ENCODE results near the gene DNAJA3.

The DNAJA3 gene

GRCh38 chr16:4495766-4496165 lies 70.1 kb downstream of the DNAJA3 start:
- Histone ChIP-seq H3K79me2 (ENCODE audit: insufficient read depth, low read length) (peaks cover 65% of the 10 kb centered on the region), H3K27ac (ENCODE audit: low read depth, low read length) (no peak overlapping the region), H3K36me3 (ENCODE audit: low read length) (0 out of 2 replicates have a peak, but pooled peaks cover 2% of the 10 kb centered on the region), H2AFZ (ENCODE audit: low read depth, low read length, severe bottlenecking) (no peak overlapping the region), H3K9ac (ENCODE audit: low read length) (no peak overlapping the region), H4K20me1 (ENCODE audit: low read depth, low read length) (peaks cover 8% of the 10 kb centered on the region; the same call in 1 of the 2 replicates), H3K4me2 (ENCODE audit: low read depth, low read length, poor library complexity, severe bottlenecking) (no peak overlapping the region), H3F3A (ENCODE audit: insufficient read depth) (no peaks in the 10 kb centered on the region; the same call in 1 of the 2 replicates), H3K4me3 (ENCODE audit: insufficient read depth, low read length, poor library complexity, severe bottlenecking) (no peak overlapping the region), H3K27me3 (ENCODE audit: low read length) (no peaks in the 10 kb centered on the region), H3K9me2 (replicated peaks; ENCODE audit: insufficient read depth, low read length) (no peaks in the 10 kb centered on the region), H3K9me3 (ENCODE audit: insufficient read depth, low read length) (no peaks in the 10 kb centered on the region)
- no peak for TF ChIP-seq CTCF (IDR thresholded peaks at IDR 0.05; ENCODE audit: insufficient read depth, low read length, poor library complexity, severe bottlenecking)
- TF ChIP-seq EZH2phosphoT487 (conservative IDR thresholded peaks at IDR 0.05; ENCODE audit: low read length) = no peak

- H3K79me2 ChIP-seq (ENCODE audit: insufficient read depth, low read length) = peaks cover 64% of the 10 kb centered on the region
- H3K9me2 ChIP-seq (replicated peaks; ENCODE audit: insufficient read depth, low read length) = no peaks in the 10 kb centered on the region
- H2AFZ ChIP-seq (ENCODE audit: low read depth, low read length, severe bottlenecking) = no peak overlapping the region
- TF ChIP-seq EZH2phosphoT487 (conservative IDR thresholded peaks at IDR 0.05; ENCODE audit: low read length) (no peak), CTCF (IDR thresholded peaks at IDR 0.05; ENCODE audit: insufficient read depth, low read length, poor library complexity, severe bottlenecking) (no peak)
- H3F3A ChIP-seq (ENCODE audit: insufficient read depth) = no peaks in the 10 kb centered on the region; the same call in 1 of the 2 replicates
- H3K27me3 ChIP-seq (ENCODE audit: low read length) = no peaks in the 10 kb centered on the region
- H3K4me2 ChIP-seq (ENCODE audit: low read depth, low read length, poor library complexity, severe bottlenecking) = no peak overlapping the region
- peaks cover 8% of the 10 kb centered on the region; the same call in 1 of the 2 replicates for H4K20me1 ChIP-seq (ENCODE audit: low read depth, low read length)
- H3K9me3 ChIP-seq (ENCODE audit: insufficient read depth, low read length) = no peaks in the 10 kb centered on the region
- H3K4me3 ChIP-seq (ENCODE audit: insufficient read depth, low read length, poor library complexity, severe bottlenecking) = no peak overlapping the region
- H3K9ac ChIP-seq (ENCODE audit: low read length) = no peak overlapping the region
- 0 out of 2 replicates have a peak, but pooled peaks cover 2% of the 10 kb centered on the region for H3K36me3 ChIP-seq (ENCODE audit: low read length)
- H3K27ac ChIP-seq (ENCODE audit: low read depth, low read length) = no peak overlapping the region
Measured at GRCh38 chr16:4496305-4496704, 70.6 kb downstream of the DNAJA3 start.

GRCh38 chr16:4498546-4499195 lies 73.0 kb downstream of the DNAJA3 start:
- no peaks in the 10 kb centered on the region for H3K27me3 ChIP-seq (ENCODE audit: low read length)
- TF ChIP-seq CTCF (IDR thresholded peaks at IDR 0.05; ENCODE audit: insufficient read depth, low read length, poor library complexity, severe bottlenecking) (no peak), EZH2phosphoT487 (conservative IDR thresholded peaks at IDR 0.05; ENCODE audit: low read length) (no peak)
- no peaks in the 10 kb centered on the region for H3K9me2 ChIP-seq (replicated peaks; ENCODE audit: insufficient read depth, low read length)
- no peak overlapping the region for H3K4me3 ChIP-seq (ENCODE audit: insufficient read depth, low read length, poor library complexity, severe bottlenecking)
- H2AFZ ChIP-seq (ENCODE audit: low read depth, low read length, severe bottlenecking) = no peak overlapping the region
- H3K4me2 ChIP-seq (ENCODE audit: low read depth, low read length, poor library complexity, severe bottlenecking) = no peak overlapping the region
- H3K36me3 ChIP-seq (ENCODE audit: low read length) = 0 out of 2 replicates have a peak, but pooled peaks cover 2% of the 10 kb centered on the region
- H3K9me3 ChIP-seq (ENCODE audit: insufficient read depth, low read length) = no peaks in the 10 kb centered on the region
- H3F3A ChIP-seq (ENCODE audit: insufficient read depth) = no peaks in the 10 kb centered on the region; the same call in 1 of the 2 replicates
- H3K79me2 ChIP-seq (ENCODE audit: insufficient read depth, low read length) = peaks cover 63% of the 10 kb centered on the region
- no peak overlapping the region for H3K9ac ChIP-seq (ENCODE audit: low read length)
- H3K27ac ChIP-seq (ENCODE audit: low read depth, low read length) = no peak overlapping the region
- H4K20me1 ChIP-seq (ENCODE audit: low read depth, low read length) = peaks cover 8% of the 10 kb centered on the region; the same call in 1 of the 2 replicates
